B cell (primary cell): ENCODE measurements around the gene CYB5D1. TPM values are rescaled to one million over a fixed set of nuclear protein-coding genes. Genes with fewer than 3 reads are reported as not detected.

Experiments used
- ATAC-seq: fragments of 200-7000 bp; cut with Tn5 transposase; one replicate; pipeline ENCODE4 v1.10.0; 2021; ENCODE audit warnings: low read depth, mild to moderate bottlenecking, moderate number of reproducible peaks, moderate library complexity
- CTCF ChIA-PET: fragments of 350-600 bp; sonication (Branson Sonifier 250); formaldehyde crosslinking; loops from one replicate; lab custom pipeline; 2021; ENCODE audit warnings: antibody characterized with exemption, inconsistent platforms; lab: Charles Lee
- POLR2A ChIA-PET: fragments of 350-600 bp; sonication (Branson Sonifier 250); formaldehyde crosslinking; loops from one replicate; lab custom pipeline; 2021; ENCODE audit warnings: antibody characterized with exemption; lab: Charles Lee
- DNase-seq: peaks from one replicate; pipeline ENCODE4 v3.0.0; 2013
- H2AFZ ChIP-seq: 2 replicates; pipeline ENCODE4 v1.6.1; 2012; ENCODE audit warnings: mild to moderate bottlenecking, low read depth, low read length; ENCODE audit not compliant: insufficient read depth, poor library complexity, severe bottlenecking
- H3K27ac ChIP-seq, 2 donors: 1 replicate in 1 of 2; 2 replicates in 1 of 2; pipeline ENCODE4 v1.5.1; 2012 to 2013; ENCODE audit warnings: low read length in 2 of 2, mild to moderate bottlenecking in 2 of 2, moderate library complexity in 1 of 2
- H3K27me3 ChIP-seq, 4 experiments: fragments of 200-600 bp in 1 of 4; sonication (generic) in 1 of 4; replicated peaks in 1 of 4; 1 replicate in 2 of 4; 2 replicates in 2 of 4; pipeline versions ENCODE4 v1.6.1 to v1.7.0; 2013 to 2016; ENCODE audit warnings: low read length in 3 of 4, mild to moderate bottlenecking in 2 of 4, mixed read lengths in 1 of 4, moderate library complexity in 1 of 4; ENCODE audit not compliant: insufficient read depth in 4 of 4, control insufficient read depth in 3 of 4; ENCODE audit errors: control extremely low read depth in 1 of 4
- H3K36me3 ChIP-seq, 2 experiments: replicated peaks in 1 of 2; 1 replicate in 1 of 2; 2 replicates in 1 of 2; pipeline versions ENCODE4 v1.6.1 to v1.7.1; 2013; ENCODE audit warnings: low read length in 1 of 2; ENCODE audit not compliant: insufficient read depth in 2 of 2, control insufficient read depth in 1 of 2; ENCODE audit errors: control extremely low read depth in 1 of 2, extremely low read depth in 1 of 2
- H3K4me1 ChIP-seq, 2 donors: fragments of 200-600 bp in 1 of 2; sonication (generic) in 1 of 2; 1 replicate in 1 of 2; 2 replicates in 1 of 2; pipeline versions ENCODE4 v1.5.1 to v1.6.1; 2013 to 2017; ENCODE audit warnings: low read length in 2 of 2; ENCODE audit not compliant: control insufficient read depth in 2 of 2, insufficient read depth in 2 of 2
- H3K4me2 ChIP-seq: replicated peaks from 2 replicates; pipeline ENCODE3; 2012; ENCODE audit warnings: mild to moderate bottlenecking, low read depth, low read length; ENCODE audit not compliant: poor library complexity, severe bottlenecking
- H3K4me3 ChIP-seq, 5 experiments: fragments of 200-600 bp in 1 of 5; sonication (generic) in 1 of 5; 1 replicate in 3 of 5; 2 replicates in 2 of 5; pipeline versions ENCODE4 v1.5.1 to v1.7.0; 2011 to 2016; ENCODE audit warnings: low read length in 4 of 5, mild to moderate bottlenecking in 4 of 5, low read depth in 2 of 5, control low read depth in 1 of 5, moderate library complexity in 1 of 5; ENCODE audit not compliant: insufficient read depth in 1 of 5; ENCODE audit errors: control extremely low read depth in 1 of 5, extremely low read depth in 1 of 5
- H3K79me2 ChIP-seq: fragments of 200-600 bp; sonication (generic); one replicate; pipeline ENCODE4 v1.6.0; 2016; ENCODE audit warnings: low read length; ENCODE audit not compliant: control insufficient read depth, insufficient read depth
- H3K9ac ChIP-seq: fragments of 200-600 bp; sonication (generic); 2 replicates; pipeline ENCODE4 v1.6.1; 2017; ENCODE audit warnings: mild to moderate bottlenecking, low read length, moderate library complexity
- H3K9me3 ChIP-seq, 3 donors: one replicate each; pipeline versions ENCODE4 v1.6.1 to v1.7.1; 2013; ENCODE audit warnings: low read length in 2 of 3; ENCODE audit not compliant: control insufficient read depth in 2 of 3, insufficient read depth in 1 of 3; ENCODE audit errors: control extremely low read depth in 1 of 3
- H4K20me1 ChIP-seq: 2 replicates; pipeline ENCODE4 v1.6.0; 2012; ENCODE audit warnings: mild to moderate bottlenecking, low read length; ENCODE audit not compliant: insufficient read depth, control insufficient read depth, poor library complexity, severe bottlenecking
- H3K27ac Mint-ChIP-seq: one replicate; pipeline ENCODE4 v1.8.0; 2021; ENCODE audit warnings: mixed read lengths
- H3K27me3 Mint-ChIP-seq: one replicate; pipeline ENCODE4 v1.8.0; 2021; ENCODE audit warnings: mixed read lengths
- H3K4me1 Mint-ChIP-seq: one replicate; pipeline ENCODE4 v1.8.0; 2021; ENCODE audit warnings: mixed read lengths
- H3K4me3 Mint-ChIP-seq: one replicate; pipeline ENCODE4 v1.8.0; 2021; ENCODE audit warnings: mixed read lengths
- H3K9me3 Mint-ChIP-seq: one replicate; pipeline ENCODE4 v1.8.0; 2022; ENCODE audit warnings: mixed read lengths; ENCODE audit not compliant: insufficient read depth
- EZH2 ChIP-seq: IDR thresholded peaks from 2 replicates; pipeline ENCODE4 v1.6.1; 2012; ENCODE audit warnings: borderline replicate concordance, low read depth, mild to moderate bottlenecking, moderate library complexity, low read length; ENCODE audit not compliant: insufficient read depth, poor library complexity, severe bottlenecking
- WGBS: methylation state at CpG from one replicate; pipeline ENCODE4 v1.1.5; 2013; ENCODE audit warnings: missing lambda C conversion rate; ENCODE audit not compliant: insufficient coverage; 5-methylcytosine and 5-hydroxymethylcytosine counted together
- intact Hi-C: fragments of 100-400 bp; cut with micrococcal nuclease; formaldehyde crosslinking; loops from one replicate; pipeline ENCODE4 v1.10.0; 2022
- polyA minus RNA-seq: library from RNA; depleted of rRNA, polyadenylated mRNA; stranded (reverse); fragments of >200 nt; gene quantifications from 2 replicates; pipeline ENCODE4 v1.2.3, GENCODE V29; 2012
- polyA plus RNA-seq: library from polyadenylated mRNA; depleted of rRNA; stranded (reverse); fragments of >200 nt; gene quantifications from 2 replicates; pipeline ENCODE4 v1.2.3, GENCODE V29; 2012
- total RNA-seq, 2 donors: library from RNA; stranded (reverse); fragments of 120-200 nt in 1 of 2; gene quantifications; 1 replicate in 1 of 2; 2 replicates in 1 of 2; pipeline versions ENCODE4 v1.2.3 to v1.2.4, GENCODE V29; 2013 to 2022
- TF ChIP-seq, protein P1 (sequence below): fragments of 200-600 bp; IDR thresholded peaks from one replicate; pipeline ENCODE4 v1.8.0; 2022; ENCODE audit warnings: antibody characterized with exemption, mild to moderate bottlenecking

Gene CYB5D1, protein sequence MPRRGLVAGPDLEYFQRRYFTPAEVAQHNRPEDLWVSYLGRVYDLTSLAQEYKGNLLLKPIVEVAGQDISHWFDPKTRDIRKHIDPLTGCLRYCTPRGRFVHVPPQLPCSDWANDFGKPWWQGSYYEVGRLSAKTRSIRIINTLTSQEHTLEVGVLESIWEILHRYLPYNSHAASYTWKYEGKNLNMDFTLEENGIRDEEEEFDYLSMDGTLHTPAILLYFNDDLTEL
- total RNA-seq (8.5 and 10.2 TPM in 2 replicates), polyA plus RNA-seq (6.1 and 6.3 TPM in 2 replicates), polyA minus RNA-seq (6.4 and 6.8 TPM in 2 replicates)
- total RNA-seq (2013): 4.8 TPM

DNA sequence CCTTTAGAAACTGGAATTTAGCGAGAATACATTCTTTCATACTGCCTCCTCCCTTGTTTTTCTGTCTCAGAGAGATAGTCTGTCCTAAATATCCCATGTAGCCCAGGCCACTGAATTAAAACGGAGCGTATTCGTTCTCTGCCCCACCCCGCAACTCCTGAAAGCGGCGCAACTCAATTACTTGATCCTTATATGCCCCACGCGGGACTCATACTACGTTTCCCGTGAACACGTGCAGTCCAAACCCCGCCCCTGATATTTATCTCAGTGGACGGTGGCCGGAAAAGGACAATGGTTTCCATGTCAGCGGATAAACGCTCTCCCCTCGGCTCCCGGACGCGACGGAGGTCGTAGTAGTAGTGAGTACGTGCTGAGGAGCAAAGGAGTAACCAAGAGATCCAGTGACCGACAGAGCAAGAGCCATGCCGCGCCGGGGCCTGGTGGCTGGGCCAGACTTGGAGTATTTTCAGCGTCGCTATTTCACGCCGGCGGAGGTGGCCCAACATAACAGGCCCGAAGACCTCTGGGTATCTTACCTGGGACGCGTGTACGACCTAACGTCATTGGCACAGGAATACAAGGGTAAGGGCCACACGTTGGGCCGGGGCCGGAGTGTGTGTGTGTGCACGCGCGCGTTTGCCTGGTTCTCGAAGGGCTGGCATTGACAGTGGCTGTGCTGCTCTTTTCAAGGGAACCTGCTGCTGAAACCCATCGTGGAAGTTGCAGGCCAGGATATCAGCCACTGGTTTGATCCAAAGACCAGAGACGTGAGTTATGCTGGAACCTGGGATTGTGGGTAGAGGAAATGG, at the start of gene CYB5D1:
CYB5D1 (plus strand) TSS at position 291 of the 809 bp plus-strand sequence; CDS start at position 423, 132 bp downstream.
- Histone ChIP-seq H3K27ac (peak within 1 kb of the TSS; percentile 85 to 90), H4K20me1 (peaks cover 12% of the 10 kb centered on the region), H3K4me3 (peak within 1 kb of the TSS; percentile 57 to 92 (median 85)), H3K9me3 (no peaks in the 10 kb centered on the region), H3K9ac (peak within 1 kb of the TSS; percentile 82), H3K27me3 (no peaks in the 10 kb centered on the region), H3K4me1 (peaks cover 20 to 31% of the 10 kb centered on the region in 2 donors), H3K36me3 (peaks cover 0 to 3% of the 10 kb centered on the region in 2 experiments), H2AFZ (peak within 1 kb of the TSS; percentile 87), H3K4me2 (peak within 1 kb of the TSS; percentile 83), H3K79me2 (peaks cover 9% of the 10 kb centered on the region)
- peak; percentile 54 for ATAC-seq
- H3K4me1 Mint-ChIP-seq: peaks cover 5% of the 10 kb centered on the region
- WGBS: 11% methylated on average over 48 of the region's 48 CpGs
- peak; percentile 97 for DNase-seq
- H3K4me3 Mint-ChIP-seq: no peak within 1 kb of the TSS
- ChIA-PET POLR2A (interaction anchor here (0.9 to 1.7 kb wide), 11 partner anchors 13 to 390 kb away, joined by 3 to 21 read pairs (median 5); partner anchors contain the start of genes CNTROB, CTC1, KDM6B and RNF227), CTCF (interaction anchor here (0.6 to 2.6 kb wide), 24 partner anchors 13 to 252 kb away, joined by 3 to 53 read pairs (median 4); partner anchors contain the start of genes CNTROB, KDM6B, TP53 and TRAPPC1)
- TF ChIP-seq EZH2: no peak
- TF ChIP-seq, protein P1, sequence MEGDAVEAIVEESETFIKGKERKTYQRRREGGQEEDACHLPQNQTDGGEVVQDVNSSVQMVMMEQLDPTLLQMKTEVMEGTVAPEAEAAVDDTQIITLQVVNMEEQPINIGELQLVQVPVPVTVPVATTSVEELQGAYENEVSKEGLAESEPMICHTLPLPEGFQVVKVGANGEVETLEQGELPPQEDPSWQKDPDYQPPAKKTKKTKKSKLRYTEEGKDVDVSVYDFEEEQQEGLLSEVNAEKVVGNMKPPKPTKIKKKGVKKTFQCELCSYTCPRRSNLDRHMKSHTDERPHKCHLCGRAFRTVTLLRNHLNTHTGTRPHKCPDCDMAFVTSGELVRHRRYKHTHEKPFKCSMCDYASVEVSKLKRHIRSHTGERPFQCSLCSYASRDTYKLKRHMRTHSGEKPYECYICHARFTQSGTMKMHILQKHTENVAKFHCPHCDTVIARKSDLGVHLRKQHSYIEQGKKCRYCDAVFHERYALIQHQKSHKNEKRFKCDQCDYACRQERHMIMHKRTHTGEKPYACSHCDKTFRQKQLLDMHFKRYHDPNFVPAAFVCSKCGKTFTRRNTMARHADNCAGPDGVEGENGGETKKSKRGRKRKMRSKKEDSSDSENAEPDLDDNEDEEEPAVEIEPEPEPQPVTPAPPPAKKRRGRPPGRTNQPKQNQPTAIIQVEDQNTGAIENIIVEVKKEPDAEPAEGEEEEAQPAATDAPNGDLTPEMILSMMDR: no peak
- H3K27me3 Mint-ChIP-seq: no peaks in the 10 kb centered on the region
- peak within 1 kb of the TSS; percentile 66 for H3K27ac Mint-ChIP-seq
- H3K9me3 Mint-ChIP-seq: no peaks in the 10 kb centered on the region
- intact Hi-C loops: loop anchor here (1.0 to 5.0 kb wide), 9 partner anchors 14 to 606 kb away; partner anchors contain the start of genes CHD3, CNTROB, CTDNEP1 and ELP5
